IPS DF 4.7 (cell line): ENCODE data around the gene SLC39A11.
"Not testable (repeated sequence)": the region's sequence is repeated elsewhere in the genome, so short reads cannot be mapped to it uniquely, and the experiment has no call there.

ENCODE experiments used
- DNase-seq: peaks from one replicate; pipeline ENCODE4 v3.0.0-alpha.2; 2013; ENCODE audit warnings: low spot score; ENCODE audit errors: extremely low read depth

Gene SLC39A11

DNA sequence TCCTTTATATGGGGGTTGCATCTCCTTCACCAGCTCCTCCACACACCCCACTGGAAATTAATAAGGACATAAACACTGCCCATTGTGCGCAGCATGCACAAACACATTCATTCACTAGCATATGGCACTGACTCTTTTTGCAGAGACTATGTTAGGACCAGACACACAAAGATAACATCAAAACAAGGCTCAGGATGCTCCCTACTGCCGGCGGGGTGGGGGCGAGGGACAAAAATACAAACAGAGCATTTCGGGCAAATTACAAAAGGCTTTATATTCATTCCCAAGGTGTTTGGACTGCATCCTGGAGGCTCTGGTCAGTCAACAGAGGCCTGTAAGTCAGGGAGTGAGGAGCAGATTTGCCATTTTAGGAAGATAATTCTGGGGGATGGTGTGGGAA, 299.7 kb downstream of the SLC39A11 start:
- DNase-seq = no peak

DNA sequence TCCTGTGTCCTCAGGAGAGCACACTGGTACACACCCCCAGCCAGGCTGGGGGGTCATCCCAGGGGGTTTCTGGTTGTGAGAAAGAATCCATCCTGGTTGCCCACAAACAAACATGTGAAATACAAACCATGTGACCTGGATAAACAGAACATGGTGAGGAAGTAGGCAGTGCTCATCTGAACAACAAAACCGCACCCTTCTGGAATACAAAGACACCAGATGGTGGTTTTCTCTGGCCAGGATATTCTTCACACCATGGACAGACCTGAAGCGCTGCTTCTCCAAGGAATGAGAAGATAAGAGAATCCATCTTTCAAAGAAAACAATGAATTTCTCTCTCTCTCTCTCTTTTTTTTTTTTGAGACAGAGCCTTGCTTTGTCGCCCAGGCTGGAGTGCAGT, 302.3 kb downstream of the SLC39A11 start:
- no peak for DNase-seq

- no peak for DNase-seq
These were observed 302.8 kb downstream of the SLC39A11 start for GRCh38 chr17:72789711-72790110.

DNA sequence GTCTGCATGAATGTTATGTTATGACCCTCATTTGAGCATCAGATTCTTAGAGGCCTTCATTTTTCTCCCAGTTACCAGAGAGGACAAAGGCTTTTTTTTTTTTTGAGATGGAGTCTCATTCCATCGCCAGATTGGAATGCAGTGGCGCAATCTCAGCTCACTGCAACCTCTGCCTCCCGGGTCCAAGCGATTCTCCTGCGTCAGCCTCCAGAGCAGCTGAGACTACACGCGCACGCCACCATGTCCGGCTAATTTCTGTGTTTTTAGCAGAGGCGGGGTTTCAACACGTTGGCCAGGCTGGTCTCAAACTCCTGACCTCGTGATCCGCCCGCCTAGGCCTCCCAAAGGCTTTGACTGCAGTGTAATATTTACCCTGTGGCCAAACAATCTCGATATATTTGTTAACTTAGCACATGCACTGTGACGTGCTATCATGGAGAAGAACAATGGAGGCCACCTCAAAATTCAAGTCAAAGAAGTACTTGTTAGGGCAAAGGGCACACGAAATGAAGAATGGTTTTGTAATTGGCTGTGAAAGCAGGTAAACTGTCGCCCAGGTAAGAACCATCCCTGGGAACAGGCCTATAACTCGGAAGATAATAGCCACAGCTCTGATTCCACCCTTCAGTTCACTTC, 303.4 kb downstream of the SLC39A11 start:
- no peak for DNase-seq

DNA sequence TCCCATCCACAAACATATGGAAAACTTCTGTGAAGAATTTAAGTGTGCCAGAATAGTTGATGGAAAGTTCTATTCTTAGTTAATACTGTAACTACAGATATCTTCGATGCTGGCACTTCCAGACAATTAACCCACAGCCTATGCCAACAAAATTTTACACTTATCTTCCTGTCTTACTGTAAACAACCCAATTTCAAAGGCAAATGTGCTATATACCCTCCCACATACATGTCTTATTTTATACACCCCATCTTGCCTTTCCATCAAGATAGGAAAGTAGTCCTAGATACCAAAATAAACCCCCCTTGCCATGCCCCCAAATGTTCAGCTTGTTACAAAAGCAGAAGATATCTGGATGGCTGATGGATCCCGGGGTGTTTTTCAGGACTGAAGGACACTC, 306.3 kb downstream of the SLC39A11 start:
- DNase-seq = no peak

- DNase-seq = no peak
These were observed 309.3 kb downstream of the SLC39A11 start for GRCh38 chr17:72782985-72783701.

- not testable (repeated sequence) for DNase-seq
These were observed 310.1 kb downstream of the SLC39A11 start for GRCh38 chr17:72782437-72782836.

- no peak for DNase-seq
These were observed 314.0 kb downstream of the SLC39A11 start for GRCh38 chr17:72778169-72779151.

- no peak for DNase-seq
These were observed 316.6 kb downstream of the SLC39A11 start for GRCh38 chr17:72775919-72776318.

DNA sequence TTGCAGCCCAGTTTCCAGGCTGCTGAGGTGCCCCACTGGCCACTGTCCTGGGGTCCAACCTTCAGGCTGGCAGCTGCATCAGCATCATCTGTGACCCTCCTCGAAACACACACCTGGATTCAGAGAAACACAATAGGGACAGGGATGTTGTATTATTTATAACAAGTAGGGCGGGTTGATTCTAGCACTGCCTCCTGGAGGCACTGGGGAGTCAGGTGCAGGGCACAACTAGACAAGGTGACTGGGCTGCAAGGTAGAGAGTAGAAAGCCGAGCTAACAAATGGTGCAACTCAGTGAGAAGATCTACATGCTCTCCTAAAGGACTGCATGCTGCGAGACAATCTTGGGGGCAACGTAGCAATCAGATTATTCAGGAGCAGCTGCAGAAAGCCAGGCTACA, 317.3 kb downstream of the SLC39A11 start:
- DNase-seq = no peak

DNA sequence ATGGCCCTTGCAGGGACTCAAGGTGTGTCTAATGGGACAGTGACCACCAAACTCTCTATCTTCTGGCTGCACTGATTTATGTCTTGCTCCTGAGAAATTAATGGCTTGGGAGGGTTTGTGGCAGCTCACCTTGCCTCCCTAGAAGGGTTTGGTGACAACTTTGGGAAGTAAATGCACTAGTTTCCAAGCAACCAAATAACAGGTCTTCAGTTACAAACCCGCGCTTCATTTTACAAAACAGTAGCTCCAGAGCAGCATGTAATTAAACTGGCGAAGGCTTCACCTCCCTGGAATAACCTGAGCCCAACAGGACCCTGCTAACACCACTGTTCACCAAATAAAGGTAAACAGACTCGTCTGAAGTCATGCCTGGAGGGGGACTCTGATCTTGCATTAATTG, 318.3 kb downstream of the SLC39A11 start:
- no peak for DNase-seq

GRCh38 chr17:72773225-72773624, 319.3 kb downstream of the SLC39A11 start:
- DNase-seq = not testable (repeated sequence)

DNA sequence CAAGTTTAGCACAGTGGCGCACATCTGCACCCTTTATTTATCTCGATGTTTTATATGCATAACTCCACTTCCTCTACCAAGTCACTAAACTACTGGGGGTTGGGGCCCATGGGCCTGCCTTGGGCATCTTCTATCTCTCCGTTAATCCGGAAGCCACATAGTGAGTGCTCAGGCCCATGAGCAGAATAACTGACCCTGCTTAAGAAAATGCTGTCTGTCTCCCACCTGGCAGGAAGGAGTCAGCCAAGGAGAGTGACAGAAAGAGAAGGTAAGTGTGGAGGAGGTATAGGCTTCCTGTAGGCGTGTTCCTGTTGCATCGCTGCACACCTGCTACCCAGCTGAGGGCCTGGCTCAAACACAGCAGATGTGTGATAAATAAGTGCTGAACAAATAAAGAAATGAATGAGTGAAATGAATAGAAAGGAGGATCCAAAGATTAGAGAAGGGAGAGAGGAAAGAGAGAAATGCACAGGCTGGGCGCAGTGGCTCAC, 320.1 kb downstream of the SLC39A11 start:
- no peak for DNase-seq

- no peak for DNase-seq
These were observed 320.8 kb downstream of the SLC39A11 start for GRCh38 chr17:72771734-72772133.

GRCh38 chr17:72766761-72767356, 325.6 kb downstream of the SLC39A11 start:
- DNase-seq = no peak

DNA sequence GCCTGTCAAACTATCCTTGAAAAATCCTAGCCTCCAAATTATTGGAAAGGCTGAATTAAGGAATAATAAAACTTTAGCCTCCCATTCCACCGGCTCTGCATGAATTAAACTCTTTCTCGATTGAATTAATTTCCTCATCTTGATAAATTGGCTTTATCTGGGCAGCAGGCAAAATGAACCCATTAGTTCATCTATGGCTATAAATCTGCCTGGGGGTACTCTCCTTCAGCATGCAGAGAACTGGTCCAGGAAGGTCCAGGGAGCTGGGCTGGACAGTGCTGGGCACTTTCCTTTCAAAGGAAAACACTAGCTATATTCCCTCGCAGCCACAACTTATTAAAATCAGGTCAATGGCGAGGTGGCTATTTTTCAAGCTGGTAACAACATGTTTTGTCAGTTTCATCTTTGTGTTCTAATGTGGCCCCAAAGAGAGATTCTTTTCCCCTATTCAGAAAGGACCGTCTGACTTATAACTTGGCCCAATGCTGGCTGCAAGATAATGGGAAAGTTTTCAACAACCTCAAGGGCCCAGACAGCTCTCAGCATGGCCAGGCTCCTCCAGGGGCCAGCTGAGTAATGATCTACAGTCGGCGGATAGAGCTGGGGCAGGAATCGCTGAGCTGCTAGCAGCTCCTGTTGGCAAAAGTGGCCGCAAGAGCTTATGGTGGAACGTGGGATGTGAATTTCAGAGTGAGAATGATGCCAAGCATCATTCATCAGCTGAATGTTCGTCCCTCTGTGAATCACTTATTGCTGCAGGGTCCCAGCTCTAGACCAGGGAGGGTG, 326.9 kb downstream of the SLC39A11 start:
- no peak for DNase-seq

- DNase-seq = no peak
These were observed 327.9 kb downstream of the SLC39A11 start for GRCh38 chr17:72764632-72765041.

DNA sequence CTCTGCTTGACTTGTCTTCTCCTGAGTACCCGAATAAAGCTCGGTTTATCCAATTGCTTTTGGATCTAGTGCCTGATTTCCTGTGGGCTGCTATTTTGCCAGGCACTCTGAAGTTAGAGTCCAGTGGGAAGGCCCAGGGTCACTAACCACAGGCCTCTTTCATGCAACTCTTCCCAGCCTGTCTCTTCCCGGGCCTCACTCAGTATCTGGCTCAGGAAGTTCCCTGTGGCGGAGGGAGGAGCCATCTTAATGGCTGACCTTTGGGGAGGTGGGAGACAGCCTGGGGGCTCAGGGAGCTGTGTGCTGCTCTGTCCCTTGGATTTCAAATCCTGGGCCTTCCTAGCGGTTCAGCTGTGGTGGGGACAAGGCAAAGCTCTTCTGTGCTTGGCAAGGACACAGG, 328.5 kb downstream of the SLC39A11 start:
- DNase-seq = no peak

- not testable (repeated sequence) for DNase-seq
These were observed 330.5 kb downstream of the SLC39A11 start for GRCh38 chr17:72761893-72762575.

DNA sequence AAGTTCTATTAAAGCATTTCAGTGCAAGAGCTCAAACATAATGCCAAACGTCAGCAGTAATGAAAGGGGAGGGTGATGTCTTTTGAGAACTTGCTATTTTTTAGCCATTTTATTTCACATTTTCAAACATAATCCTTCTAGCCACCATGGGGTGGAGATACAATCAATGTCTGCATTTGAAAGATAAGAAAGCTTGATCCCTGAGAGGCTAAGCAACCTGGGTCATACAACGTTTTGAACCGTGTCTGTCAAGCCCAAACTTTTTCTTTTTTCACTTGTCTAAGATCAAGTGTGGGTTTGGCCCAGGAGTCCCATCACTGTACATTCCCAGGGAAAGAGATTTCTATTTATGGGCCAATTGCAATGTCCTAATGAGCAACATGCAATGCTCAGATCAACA, 331.1 kb downstream of the SLC39A11 start:
- no peak for DNase-seq
